Cortex of kidney (tissue), 1 donor: ENCODE measurements around the gene PFN2.
"Not testable (repeated sequence)": the region's sequence is repeated elsewhere in the genome, so short reads cannot be mapped to it uniquely, and the experiment has no call there.

Experiments used
- DNase-seq: peaks from one replicate; lab custom pipeline; 2025; lab: John Stamatoyannopoulos, UW

Gene PFN2

GRCh38 chr3:149970716-149971402 lies at the start of gene PFN2:
PFN2 (minus strand) TSS chr3:149970895; CDS start chr3:149970856, 39 bp downstream.
- no peak for DNase-seq

GRCh38 chr3:150015901-150016300 lies 45.2 kb upstream of the PFN2 start:
- no peak for DNase-seq

- no peak for DNase-seq
Observed at GRCh38 chr3:150014782-150015181, 44.1 kb upstream of the PFN2 start.

GRCh38 chr3:150013801-150014200 lies 43.1 kb upstream of the PFN2 start:
- no peak for DNase-seq

GRCh38 chr3:150006794-150007193 lies 36.1 kb upstream of the PFN2 start:
- DNase-seq = no peak

GRCh38 chr3:150005243-150006112 lies 34.8 kb upstream of the PFN2 start:
- DNase-seq = no peak

- no peak for DNase-seq
Observed at GRCh38 chr3:150000641-150001040, 29.9 kb upstream of the PFN2 start.

GRCh38 chr3:149999421-149999820 lies 28.7 kb upstream of the PFN2 start:
- DNase-seq = no peak

- no peak for DNase-seq
Observed at GRCh38 chr3:149998946-149999345, 28.3 kb upstream of the PFN2 start.

- no peak for DNase-seq
Observed at GRCh38 chr3:149992416-149993058, 21.8 kb upstream of the PFN2 start.

GRCh38 chr3:149990423-149990948 lies 19.8 kb upstream of the PFN2 start:
- DNase-seq = no peak

- DNase-seq = no peak
Observed at GRCh38 chr3:149989307-149989706, 18.6 kb upstream of the PFN2 start.

- no peak for DNase-seq
Observed at GRCh38 chr3:149983628-149984027, 12.9 kb upstream of the PFN2 start.

GRCh38 chr3:149983053-149983452 lies 12.4 kb upstream of the PFN2 start:
- DNase-seq = not testable (repeated sequence)

GRCh38 chr3:149981979-149982378 lies 11.3 kb upstream of the PFN2 start:
- not testable (repeated sequence) for DNase-seq

GRCh38 chr3:149977386-149977785 lies 6.7 kb upstream of the PFN2 start:
- no peak for DNase-seq

GRCh38 chr3:149975919-149976318 lies 5.2 kb upstream of the PFN2 start:
- no peak for DNase-seq

- no peak for DNase-seq
Observed at GRCh38 chr3:149971403-149972075, 844 bp upstream of the PFN2 start.

- DNase-seq = no peak
Observed at GRCh38 chr3:149969940-149970715, 567 bp downstream of the PFN2 start.

GRCh38 chr3:149969110-149969939 lies 1.4 kb downstream of the PFN2 start:
- DNase-seq = no peak
